T-helper 17 cell (primary cell): Measurements from ENCODE around the gene LPCAT1. TPM values are rescaled to one million over a fixed set of nuclear protein-coding genes. Genes with fewer than 3 reads are reported as not detected.

Source experiments
- ATAC-seq: fragments of 150-1000 bp; cut with Tn5 transposase; 2 replicates; pipeline ENCODE4 v1.10.0; 2021; ENCODE audit warnings: mild to moderate bottlenecking, moderate library complexity
- DNase-seq, 3 donors: peaks; one replicate each; pipeline versions ENCODE4 v3.0.0 to v3.0.0-alpha.2; 2020 to 2021
- H3K9me3 ChIP-seq: one replicate; pipeline ENCODE4 v1.7.0; 2013; ENCODE audit warnings: low read length, mild to moderate bottlenecking; ENCODE audit not compliant: control insufficient read depth, poor library complexity, severe bottlenecking
- H3K27ac Mint-ChIP-seq: one replicate; pipeline ENCODE4 v1.8.0; 2022; ENCODE audit warnings: mild to moderate bottlenecking, moderate library complexity, mixed read lengths
- H3K27me3 Mint-ChIP-seq: one replicate; pipeline ENCODE4 v1.8.0; 2022; ENCODE audit warnings: mixed read lengths
- H3K36me3 Mint-ChIP-seq: one replicate; pipeline ENCODE4 v1.8.0; 2022; ENCODE audit warnings: low read depth, mixed read lengths
- H3K4me1 Mint-ChIP-seq: one replicate; pipeline ENCODE4 v1.8.0; 2022; ENCODE audit warnings: mild to moderate bottlenecking, mixed read lengths
- H3K4me3 Mint-ChIP-seq: one replicate; pipeline ENCODE4 v1.8.0; 2022; ENCODE audit warnings: mild to moderate bottlenecking, moderate library complexity, mixed read lengths
- total RNA-seq, 4 donors: library from RNA in 2 of 4; stranded (reverse) in 2 of 4; gene quantifications; one replicate each; pipeline ENCODE4 v1.2.3 and lab custom pipeline; 2022 to 2026

The LPCAT1 gene
- total RNA-seq, 2 donors from 2014 or later: 23.4 to 24.8 TPM

DNA sequence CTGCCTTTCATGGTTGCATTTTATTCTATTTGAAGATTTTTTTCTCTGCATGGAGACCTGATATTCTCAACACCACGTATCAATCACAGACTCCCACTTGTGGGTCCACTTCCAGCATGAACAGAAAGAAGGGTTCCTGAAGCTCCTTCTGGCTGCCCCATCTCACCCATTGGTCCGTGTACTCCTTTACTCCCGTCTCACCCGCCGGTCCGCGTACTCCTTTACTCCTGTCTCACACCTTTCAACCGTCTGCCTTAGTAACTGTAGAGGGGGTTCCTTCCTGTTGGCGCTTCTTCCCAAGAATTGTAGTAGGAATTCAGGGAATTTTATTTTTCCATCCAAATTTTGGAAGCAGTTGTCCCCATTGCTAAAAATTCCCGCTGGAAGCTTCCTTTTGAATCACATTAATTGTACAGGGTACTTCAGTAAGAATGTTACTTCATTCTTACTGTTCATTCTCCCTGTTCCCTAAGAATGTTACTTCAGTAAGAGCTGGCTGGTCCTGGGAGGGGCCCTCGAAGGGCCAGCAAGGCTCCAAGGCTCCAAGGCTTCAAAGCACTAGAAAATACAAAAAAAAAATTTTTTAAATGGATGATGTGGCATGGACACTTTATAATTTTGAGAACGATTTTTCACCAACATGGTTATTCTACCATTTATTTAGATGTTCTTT is 3.9 kb upstream of the LPCAT1 start:
- no peaks in the 10 kb centered on the region for H3K9me3 ChIP-seq
- ATAC-seq (no peak), DNase-seq (no peak)
- Mint-ChIP-seq H3K4me1 (peaks cover 7% of the 10 kb centered on the region), H3K27me3 (no peaks in the 10 kb centered on the region), H3K36me3 (no peaks in the 10 kb centered on the region), H3K4me3 (no peak overlapping the region), H3K27ac (no peak overlapping the region)

DNA sequence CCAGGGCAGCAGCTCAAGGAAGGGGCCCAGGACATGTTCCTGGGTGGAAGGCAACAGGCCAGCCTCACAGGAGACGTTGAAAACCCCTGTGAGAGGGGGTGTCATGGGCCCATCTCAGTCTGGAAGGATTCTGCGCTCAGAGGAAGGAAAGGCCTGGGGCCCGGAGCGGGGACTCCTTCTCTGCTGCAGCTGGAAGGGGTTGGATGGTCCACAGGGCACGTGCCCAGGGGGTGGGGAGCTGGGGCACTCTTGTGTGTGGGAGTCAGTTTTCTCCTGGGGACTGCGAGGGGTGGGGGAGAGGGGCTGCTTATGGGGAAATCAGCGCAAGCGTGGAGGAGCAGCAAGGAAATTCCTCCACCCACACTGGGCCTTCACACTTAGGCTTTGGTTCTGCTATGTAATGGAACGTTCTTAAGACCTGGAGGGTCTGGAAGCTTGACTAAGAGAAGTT is 2.9 kb upstream of the LPCAT1 start:
- peak overlapping the region; percentile 29 for H3K27ac Mint-ChIP-seq
- H3K27me3 Mint-ChIP-seq: no peaks in the 10 kb centered on the region
- no peaks in the 10 kb centered on the region for H3K9me3 ChIP-seq
- no peaks in the 10 kb centered on the region for H3K36me3 Mint-ChIP-seq
- no peak overlapping the region for H3K4me3 Mint-ChIP-seq
- no peak for ATAC-seq
- H3K4me1 Mint-ChIP-seq: peaks cover 14% of the 10 kb centered on the region
- DNase-seq: peak in 1 of 3 donors; percentile 7

DNA sequence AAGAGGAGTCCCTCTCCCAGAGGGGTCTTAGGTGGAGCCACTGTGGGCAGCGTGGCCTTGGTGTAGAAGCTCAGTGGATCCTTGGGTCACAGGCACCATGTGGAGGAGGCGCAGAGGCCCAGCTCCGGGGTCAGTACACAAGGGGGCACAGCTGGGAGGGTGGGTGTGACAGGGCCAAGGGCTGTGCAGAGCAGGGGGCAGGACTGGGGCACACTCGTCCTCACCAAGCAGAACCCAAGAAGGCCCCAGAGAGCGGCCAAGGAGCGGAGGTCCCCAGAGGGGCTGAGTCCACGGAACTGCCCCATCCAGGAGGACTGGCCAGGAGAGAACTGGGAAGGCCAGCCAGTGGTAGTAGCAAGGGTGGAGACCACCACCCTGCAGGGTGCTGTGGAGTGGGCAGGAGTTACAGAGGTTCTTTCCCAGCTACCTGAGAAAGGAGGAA is 2.5 kb upstream of the LPCAT1 start:
- Mint-ChIP-seq H3K4me3 (no peak overlapping the region), H3K27ac (peak overlapping the region; percentile 29), H3K4me1 (peaks cover 15% of the 10 kb centered on the region), H3K36me3 (no peaks in the 10 kb centered on the region), H3K27me3 (no peaks in the 10 kb centered on the region)
- no peak for ATAC-seq
- no peaks in the 10 kb centered on the region for H3K9me3 ChIP-seq
- DNase-seq: no peak

DNA sequence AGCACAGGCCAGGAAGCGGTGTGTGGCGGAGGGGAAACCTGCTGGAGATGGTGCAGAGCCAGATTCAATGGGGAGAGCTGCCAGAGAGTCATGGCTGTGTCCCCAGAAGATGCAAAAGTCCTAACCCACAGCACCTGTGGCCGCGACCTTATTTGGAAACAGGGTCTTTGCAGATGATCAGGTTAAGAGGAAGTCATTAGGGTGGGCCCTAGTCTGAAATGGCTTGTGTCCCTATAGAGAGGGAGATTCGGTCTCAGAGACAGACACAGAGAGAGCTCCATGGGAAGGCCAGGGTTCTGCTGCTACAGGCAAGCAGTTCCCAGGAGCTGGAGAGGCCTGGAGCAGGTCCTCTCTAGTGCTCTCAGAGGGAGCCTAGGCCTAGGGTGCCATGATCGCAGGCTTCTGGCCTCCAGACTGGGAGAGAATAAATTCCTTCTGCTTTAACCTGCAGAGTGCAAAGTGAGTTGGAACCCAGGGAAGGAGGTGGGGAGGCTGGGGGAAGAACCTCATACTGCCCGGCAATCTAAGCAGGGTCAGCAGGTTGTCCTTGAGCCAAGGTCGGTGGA is 1.9 kb upstream of the LPCAT1 start:
- no peaks in the 10 kb centered on the region for H3K27me3 Mint-ChIP-seq
- DNase-seq (no peak), ATAC-seq (no peak)
- peaks cover 20% of the 10 kb centered on the region for H3K4me1 Mint-ChIP-seq
- peak overlapping the region; percentile 15 for H3K4me3 Mint-ChIP-seq
- H3K27ac Mint-ChIP-seq: no peak overlapping the region
- no peaks in the 10 kb centered on the region for H3K9me3 ChIP-seq
- H3K36me3 Mint-ChIP-seq: no peaks in the 10 kb centered on the region

DNA sequence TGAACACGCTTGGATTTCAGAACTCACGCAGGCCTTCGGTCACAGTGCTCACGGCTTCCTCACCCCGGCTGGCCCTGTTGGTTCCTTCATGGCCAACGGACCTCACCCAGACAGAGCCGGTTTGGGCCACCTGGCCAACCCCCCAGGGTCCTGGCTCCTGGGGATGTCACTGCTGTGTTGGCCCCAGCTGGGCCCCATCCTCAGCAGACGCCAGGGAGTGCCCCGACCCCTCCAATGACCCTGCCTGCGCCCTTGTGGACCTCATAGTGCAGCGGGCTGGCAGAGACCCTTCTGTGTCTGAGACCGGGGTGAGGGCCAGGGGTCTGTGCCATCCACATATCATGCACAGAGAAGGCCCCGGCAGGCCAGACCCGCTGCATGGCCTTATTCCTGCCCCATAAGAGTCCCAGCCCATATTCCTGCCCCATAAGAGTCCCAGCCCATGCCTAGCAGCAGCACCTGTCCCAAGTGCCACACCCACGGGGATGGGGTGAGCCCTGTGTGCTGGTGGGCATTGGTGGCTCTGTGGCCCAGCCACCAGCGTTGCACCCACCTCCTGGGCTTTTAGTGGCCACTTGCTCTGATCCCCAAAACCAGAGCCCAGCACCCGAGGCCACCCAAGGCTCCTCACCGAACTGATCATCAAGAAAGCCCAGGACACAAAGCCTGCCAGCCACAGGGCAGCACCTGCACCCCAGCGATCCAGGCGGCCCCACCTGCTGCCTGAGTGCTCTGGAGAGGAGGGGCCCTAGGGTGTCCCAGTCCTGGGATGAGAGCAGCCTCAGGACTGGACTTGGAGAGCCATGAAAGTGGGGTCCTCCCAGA is 1.3 kb upstream of the LPCAT1 start:
- no peaks in the 10 kb centered on the region for H3K9me3 ChIP-seq
- Mint-ChIP-seq H3K4me3 (peak overlapping the region; percentile 78), H3K4me1 (peaks cover 20% of the 10 kb centered on the region), H3K27me3 (no peaks in the 10 kb centered on the region), H3K36me3 (no peaks in the 10 kb centered on the region), H3K27ac (no peak overlapping the region)
- ATAC-seq (no peak), DNase-seq (peak in 1 of 3 donors; percentile 6)

DNA sequence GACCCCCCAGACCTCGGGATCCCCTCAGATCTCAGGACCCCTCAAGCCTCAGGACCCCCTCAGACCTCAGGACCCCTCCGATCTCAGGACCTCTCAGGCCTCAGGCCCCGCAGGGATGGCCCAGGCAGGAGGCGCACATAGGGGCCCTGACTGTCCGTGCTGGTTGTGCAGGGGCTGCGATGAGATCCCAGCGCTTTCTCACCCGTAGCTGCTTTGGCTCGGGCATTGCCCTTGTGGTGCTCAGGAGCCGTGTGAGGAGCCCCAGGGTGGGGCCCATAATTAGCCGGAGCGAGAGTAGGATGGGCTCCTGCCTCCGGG is 680 bp upstream of the LPCAT1 start:
- no peak overlapping the region for H3K27ac Mint-ChIP-seq
- DNase-seq: peak in 1 of 3 donors; percentile 9

DNA sequence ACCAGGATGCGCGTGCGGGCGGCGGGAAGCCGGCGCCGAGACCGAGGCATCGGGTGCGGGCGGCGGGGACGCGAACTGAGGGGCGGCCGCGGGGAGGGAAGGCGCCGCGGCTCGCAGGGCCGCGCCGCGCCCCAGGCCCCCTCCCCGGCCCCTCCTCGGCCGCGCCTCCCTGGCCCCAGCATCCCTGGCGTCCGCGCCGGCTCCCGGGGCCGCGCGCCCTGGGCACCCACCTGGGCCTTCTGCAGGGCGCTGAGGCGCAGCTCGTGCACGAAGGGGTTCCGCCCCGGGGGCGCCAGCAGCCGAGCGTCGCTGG is 324 bp downstream of the LPCAT1 start:
- ATAC-seq: peak; percentile 60
- H3K9me3 ChIP-seq: no peaks in the 10 kb centered on the region
- Mint-ChIP-seq H3K27ac (no peak overlapping the region), H3K27me3 (no peaks in the 10 kb centered on the region), H3K4me3 (peak overlapping the region; percentile 89), H3K4me1 (peaks cover 27% of the 10 kb centered on the region), H3K36me3 (no peaks in the 10 kb centered on the region)
- DNase-seq: no peak

More for the DNA sequence above, 680 bp upstream of the LPCAT1 start:
- no peaks in the 10 kb centered on the region for H3K9me3 ChIP-seq
- Mint-ChIP-seq H3K36me3 (no peaks in the 10 kb centered on the region), H3K4me3 (peak overlapping the region; percentile 78), H3K4me1 (peaks cover 22% of the 10 kb centered on the region), H3K27me3 (no peaks in the 10 kb centered on the region)
- no peak for ATAC-seq

DNA sequence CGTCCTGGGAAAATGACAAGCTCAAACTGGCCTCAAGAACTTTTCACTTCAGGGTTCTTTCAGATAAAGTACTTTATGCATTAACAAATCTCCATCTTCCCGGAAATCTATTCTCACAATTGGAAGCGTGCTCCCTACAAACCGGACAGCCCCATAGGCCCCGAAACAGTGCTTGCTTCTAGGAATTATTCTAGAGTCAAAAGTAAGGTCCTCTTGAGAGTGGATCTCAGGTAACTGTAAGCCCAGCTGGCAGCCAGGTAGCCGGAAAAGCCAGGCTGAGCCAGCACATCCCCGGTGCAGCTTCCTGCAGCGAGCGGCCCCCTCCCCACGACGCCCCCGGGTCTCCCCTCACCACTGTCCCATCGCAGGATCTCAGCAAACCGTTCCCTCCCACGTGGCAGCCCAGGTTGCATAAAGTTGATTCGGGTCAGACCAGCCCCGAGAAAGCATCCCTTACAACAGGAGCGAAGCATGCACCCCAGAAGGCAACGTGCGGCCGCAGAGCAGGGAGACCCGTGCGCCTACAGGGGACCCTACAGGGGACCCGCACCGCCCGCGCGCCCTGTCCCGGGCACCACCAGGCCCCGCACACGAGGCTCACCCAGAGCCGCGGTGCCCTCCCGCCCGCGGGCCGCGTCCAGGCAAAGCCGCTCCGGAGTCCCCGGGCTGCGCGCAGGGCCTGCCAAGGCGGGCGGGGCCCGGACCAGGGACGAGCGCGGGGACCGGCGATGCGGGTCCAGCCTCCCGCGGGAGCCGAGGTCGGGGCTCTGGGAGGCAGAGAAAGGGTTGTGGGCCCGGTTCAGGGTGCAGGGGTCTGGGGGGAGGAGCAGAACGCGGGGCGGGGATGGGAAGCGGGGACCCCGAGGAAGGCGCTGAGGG is 920 bp downstream of the LPCAT1 start:
- ATAC-seq (peak; percentile 8), DNase-seq (peak in 1 of 3 donors; percentile 17)
- peaks cover 27% of the 10 kb centered on the region for H3K4me1 Mint-ChIP-seq
- H3K27me3 Mint-ChIP-seq: no peaks in the 10 kb centered on the region
- no peaks in the 10 kb centered on the region for H3K36me3 Mint-ChIP-seq
- H3K27ac Mint-ChIP-seq: peak overlapping the region; percentile 82
- peak overlapping the region; percentile 89 for H3K4me3 Mint-ChIP-seq
- no peaks in the 10 kb centered on the region for H3K9me3 ChIP-seq

DNA sequence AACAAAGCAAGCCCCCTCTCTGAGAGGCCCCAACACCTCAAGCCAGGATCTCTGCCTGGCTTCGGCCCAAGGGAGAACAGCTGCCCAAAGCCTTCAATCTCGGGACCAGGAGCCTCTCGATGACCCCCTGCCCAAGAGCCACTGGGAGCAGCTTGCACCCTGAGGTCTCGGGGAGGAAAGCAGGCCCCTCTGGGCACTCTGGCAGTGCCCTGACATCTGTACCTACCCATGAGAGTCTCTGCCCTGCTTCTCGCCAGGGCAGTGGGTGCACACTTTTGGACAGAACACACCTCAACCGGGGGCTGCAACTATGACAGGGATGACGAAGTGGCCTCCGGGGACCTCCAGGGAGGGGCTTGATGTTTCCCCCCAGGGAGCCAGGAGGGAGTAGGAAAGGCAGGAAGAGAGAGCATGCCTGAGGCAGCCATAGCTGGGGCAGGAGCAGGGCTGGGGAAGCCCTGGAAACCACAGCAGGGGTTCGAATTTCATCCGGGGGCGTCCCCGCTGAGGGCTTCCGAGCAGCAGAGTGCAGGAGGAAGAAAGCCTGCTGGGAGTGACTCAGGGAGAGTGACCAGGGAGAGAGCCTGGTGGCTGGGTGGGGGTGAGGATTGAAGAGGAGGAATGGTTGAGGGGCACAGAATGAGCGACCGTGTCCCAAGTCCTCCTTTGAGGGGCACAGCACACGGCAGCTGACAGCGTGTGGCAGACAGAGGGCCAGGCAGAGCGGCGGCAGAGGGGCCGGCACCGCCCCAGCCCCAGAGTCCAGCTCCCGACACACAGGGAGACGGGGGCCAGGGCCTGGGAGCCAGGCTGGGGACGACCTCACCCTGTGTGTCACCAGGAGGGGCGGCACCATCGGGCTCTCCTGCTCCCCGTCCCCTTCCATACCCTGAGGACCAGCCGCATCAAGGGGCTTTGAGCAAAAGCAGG is 1.8 kb downstream of the LPCAT1 start:
- H3K36me3 Mint-ChIP-seq: no peaks in the 10 kb centered on the region
- ATAC-seq (no peak), DNase-seq (peak in 1 of 3 donors; percentile 10)
- peaks cover 29% of the 10 kb centered on the region for H3K4me1 Mint-ChIP-seq
- peak overlapping the region; percentile 82 for H3K27ac Mint-ChIP-seq
- peak overlapping the region; percentile 89 for H3K4me3 Mint-ChIP-seq
- no peaks in the 10 kb centered on the region for H3K27me3 Mint-ChIP-seq
- no peaks in the 10 kb centered on the region for H3K9me3 ChIP-seq

DNA sequence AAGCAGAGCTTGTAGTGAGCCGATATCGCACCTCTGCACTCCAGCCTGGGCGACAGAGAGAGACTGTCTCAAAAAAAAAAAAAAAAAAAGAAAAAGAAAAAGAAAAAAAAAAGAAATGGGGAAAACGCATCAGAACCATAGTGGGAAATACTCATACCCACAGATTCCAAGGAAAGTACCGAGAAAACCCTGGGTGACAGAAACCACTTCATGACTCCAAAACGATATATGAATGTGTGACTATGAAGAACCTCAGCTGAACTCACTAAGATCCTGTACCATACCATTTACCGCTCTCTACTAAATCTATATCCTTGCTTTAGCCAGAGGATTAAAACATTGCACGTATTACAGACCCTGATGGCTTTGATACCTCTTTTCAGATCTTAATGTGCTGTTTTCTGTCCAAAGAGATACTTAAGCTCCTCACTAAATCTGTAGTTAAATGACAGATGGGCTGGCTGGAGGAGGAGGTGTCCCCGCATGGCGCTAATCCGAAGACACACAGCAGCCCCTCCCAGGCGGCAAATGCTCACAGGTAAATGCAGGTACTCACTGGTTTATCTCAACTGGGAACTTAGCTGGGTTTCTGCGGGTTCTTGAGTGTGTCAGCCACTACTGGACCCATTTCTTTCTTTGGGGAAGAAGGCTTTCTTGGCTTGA is 2.8 kb downstream of the LPCAT1 start:
- H3K36me3 Mint-ChIP-seq: no peaks in the 10 kb centered on the region
- no peaks in the 10 kb centered on the region for H3K9me3 ChIP-seq
- no peaks in the 10 kb centered on the region for H3K27me3 Mint-ChIP-seq
- ATAC-seq (no peak), DNase-seq (no peak)
- H3K4me3 Mint-ChIP-seq: peak overlapping the region; percentile 19
- H3K27ac Mint-ChIP-seq: no peak overlapping the region
- H3K4me1 Mint-ChIP-seq: peaks cover 32% of the 10 kb centered on the region

DNA sequence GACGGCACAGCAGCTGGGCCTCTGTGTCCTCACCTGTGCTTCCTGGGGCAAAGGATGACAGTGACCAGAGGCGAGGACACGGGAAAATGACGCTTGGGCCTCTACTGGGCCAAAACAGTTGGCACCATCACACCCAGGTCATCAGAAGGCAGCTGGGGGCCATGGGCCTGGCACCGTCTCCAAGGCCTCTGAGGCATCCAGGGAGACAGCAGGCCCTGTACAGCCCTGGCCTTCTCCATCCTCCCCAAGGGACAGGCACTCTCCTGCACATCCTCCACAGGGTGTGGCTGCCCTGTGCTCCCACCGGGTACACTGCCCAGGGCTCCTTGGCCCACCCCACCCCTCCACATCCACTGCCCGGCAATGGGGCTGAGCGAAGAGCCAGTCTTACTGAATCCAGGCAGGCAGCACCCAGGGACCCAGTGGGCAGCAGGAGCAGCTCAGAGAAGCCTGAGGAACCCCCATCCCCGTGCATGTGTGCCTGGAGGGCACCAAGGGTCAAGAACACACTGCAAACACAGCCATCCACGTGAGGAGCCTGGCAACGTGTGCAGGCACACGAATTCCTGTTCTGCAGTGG is 4.0 kb downstream of the LPCAT1 start:
- Mint-ChIP-seq H3K36me3 (no peaks in the 10 kb centered on the region), H3K4me3 (no peak overlapping the region), H3K4me1 (peaks cover 33% of the 10 kb centered on the region), H3K27ac (no peak overlapping the region), H3K27me3 (no peaks in the 10 kb centered on the region)
- no peaks in the 10 kb centered on the region for H3K9me3 ChIP-seq
- DNase-seq (no peak), ATAC-seq (no peak)
